HG03354 (cell line): ENCODE measurements around the gene COL6A6.
A peak's percentile ranks its signal among the peaks of the same experiment; 100 is the strongest.
"Not testable (repeated sequence)": the region's sequence is repeated elsewhere in the genome, so short reads cannot be mapped to it uniquely, and the experiment has no call there.

Source experiments
- ATAC-seq: cut with Tn5 transposase; IDR thresholded peaks from one replicate; pipeline ENCODE4 v1.9.1; 2021; ENCODE audit warnings: mild to moderate bottlenecking; ENCODE audit not compliant: unreplicated experiment, poor library complexity, severe bottlenecking

The COL6A6 gene

DNA sequence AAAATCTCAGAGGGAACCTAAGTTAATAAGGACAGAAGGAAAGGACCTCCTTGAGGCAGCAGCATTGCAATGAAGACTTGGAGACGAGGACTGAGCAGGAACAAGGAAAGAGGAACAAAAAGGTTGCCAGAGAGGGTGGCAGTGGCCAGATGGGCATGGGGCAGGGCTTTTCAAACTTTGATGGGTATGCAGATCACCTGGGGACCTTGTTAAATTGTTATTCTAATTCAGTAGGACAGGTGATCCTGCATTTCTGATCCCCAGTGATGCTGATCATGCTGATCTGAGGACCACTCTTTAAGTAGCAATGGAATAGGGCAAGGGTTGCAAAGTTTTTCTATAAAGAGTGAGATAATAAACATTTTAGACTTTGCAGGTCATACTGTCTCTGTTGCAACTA is 11.1 kb downstream of the COL6A6 start:
- no peak for ATAC-seq

DNA sequence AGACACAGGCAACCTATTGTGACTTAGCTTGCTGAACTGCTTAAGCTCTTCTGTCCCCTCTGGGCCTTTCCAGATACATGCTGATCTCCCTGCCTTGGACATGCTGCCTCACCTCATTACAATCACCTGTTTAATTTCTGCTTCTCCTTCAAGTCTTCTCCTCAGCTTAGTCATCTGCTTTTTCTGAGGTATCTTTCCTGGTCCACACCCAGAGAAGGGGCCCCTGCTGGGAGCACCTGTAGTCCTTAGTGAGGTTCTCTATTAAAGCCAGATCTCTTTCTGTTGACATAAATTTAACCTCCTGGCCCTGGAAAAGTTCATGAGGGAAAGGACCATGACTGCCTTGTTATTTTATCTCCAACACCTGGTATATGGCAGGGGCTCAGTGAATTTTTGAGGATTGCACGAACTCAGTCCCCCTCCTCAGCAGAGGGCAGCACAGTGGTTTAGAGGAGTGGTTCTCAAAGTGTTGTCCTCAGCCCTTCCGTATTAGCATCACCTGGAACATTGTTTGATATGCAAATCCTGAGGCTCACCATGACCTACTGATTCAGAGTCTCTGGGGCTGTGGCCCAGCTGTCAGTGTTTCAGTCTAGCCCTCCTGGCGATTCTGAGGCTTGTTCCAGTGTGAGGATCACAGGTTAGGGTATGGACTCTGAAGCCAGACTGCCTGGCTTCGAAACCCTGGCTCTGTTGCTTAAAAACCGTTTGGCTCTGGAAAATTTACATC is 12.7 kb downstream of the COL6A6 start:
- ATAC-seq = no peak

DNA sequence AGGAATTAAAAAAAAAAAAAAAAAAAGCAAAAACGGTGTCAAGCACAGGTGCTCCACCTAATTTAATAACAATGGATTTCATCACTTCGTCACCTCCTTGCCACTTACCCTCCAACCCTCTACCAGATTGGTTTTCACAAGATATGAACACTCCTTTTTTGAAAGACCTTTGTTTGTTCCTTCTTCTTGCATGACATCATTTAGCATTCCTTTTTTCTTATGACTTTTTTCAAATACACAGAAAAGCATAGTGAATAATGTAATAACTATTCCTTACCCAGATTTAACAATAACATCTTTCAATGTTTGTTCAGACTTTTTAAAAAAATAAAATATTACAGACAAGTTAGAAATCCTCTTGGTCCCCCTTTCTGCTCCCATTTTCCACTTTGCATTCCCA is 16.3 kb downstream of the COL6A6 start:
- no peak for ATAC-seq

DNA sequence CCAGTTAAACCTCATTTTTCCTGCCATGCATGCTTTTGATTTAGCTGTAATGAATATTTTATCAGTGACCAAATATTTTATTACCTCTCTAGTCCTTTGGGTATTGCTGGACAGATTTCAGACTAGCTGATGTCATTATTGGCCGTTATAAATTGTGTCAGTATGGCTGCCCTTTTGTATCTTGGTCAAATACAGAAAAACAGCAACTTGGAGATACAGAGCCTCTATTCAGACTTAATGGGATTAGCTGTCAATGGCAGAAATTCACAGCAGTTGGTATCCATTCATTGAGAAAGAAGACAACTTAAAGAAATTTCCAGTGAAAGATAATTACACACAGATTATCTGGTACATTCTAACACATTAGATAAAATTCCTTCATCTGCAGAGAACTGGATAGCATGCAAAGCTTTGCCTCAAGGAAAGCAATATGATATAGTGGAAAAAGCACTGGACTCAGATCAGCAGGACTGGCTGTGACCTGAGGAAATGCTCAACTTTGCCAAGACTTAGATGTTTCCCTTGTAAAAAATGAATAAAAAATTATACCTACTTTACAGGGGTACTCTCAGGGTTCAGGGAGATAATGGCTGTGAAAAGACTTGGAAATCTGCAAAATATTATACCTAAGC is 20.8 kb downstream of the COL6A6 start:
- ATAC-seq = no peak

DNA sequence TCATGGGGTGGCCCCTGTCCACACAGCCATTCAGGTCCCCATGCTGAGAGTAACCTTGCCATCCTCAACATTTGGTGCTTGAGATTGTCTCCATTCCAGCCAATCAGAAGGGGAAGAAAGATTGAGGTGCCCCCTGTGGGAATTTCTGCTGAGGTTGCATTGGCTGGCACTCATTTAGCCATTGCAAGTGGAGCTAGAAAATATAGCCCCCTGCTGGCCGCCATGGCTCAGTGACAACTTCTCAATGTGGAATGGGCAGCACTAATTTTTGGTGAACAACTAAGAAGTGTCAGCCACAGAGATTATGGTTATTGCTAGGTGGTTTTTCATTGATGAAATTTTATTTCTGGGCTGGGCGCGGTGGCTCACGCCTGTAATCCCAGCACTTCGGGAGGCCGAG is 22.0 kb downstream of the COL6A6 start:
- ATAC-seq = peak; percentile 80

DNA sequence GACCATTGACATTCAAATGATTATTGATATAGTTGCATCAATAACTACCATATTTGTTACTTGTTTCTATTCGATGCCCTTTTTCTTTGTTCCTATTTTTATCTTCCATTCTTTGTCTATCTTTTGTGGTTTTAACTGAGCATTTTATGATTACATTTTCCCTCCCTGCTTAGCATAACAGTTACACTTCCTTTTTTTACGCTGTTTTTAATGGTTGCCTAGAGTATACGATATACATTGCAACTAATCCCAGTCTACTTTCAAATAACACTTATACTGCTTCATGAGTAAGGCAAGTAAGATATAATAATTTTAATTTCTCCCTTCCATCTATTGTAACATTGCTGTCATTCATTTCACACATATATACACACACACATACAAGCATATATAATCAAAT is 26.3 kb downstream of the COL6A6 start:
- no peak for ATAC-seq

GRCh38 chr3:130546920-130547679 is 30.1 kb downstream of the COL6A6 start:
- ATAC-seq = no peak

- ATAC-seq = not testable (repeated sequence)
Measured at GRCh38 chr3:130547680-130548065, 30.7 kb downstream of the COL6A6 start.

- ATAC-seq = no peak
Measured at GRCh38 chr3:130548356-130548755, 31.4 kb downstream of the COL6A6 start.

DNA sequence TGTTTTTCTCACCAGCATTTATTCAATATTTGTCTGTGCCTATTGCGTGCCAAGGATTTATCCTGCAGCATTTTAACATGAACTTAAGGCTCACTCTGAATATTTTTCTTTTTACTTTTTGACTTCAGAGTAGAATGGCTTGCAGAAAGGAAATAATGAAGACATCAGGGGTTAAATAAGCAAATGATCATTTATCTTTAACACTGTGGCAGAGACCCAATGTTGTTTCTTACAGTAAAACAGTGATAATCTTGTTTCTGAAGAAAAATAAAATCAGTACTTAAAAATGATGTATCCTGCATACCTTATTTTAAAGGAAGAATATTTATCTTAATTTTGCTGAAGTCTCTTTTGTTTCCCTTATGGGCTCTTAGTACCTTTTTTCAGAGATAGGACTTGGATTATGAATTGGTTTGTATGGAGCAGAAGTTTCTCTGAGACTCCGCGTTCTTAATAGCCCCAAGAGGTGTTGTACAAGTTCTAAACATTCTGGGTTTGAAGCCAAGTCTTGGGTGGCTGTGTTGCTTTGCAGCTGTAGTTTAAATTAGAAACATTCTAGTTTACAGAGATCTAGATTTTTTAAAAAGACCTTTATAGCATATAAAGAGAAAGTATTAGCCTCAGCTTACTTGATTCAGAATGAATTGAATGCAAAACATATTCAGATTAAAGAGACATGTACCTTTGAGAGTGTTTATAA is 40.5 kb downstream of the COL6A6 start:
- no peak for ATAC-seq

- ATAC-seq = no peak
Measured at GRCh38 chr3:130558366-130558765, 41.4 kb downstream of the COL6A6 start.

DNA sequence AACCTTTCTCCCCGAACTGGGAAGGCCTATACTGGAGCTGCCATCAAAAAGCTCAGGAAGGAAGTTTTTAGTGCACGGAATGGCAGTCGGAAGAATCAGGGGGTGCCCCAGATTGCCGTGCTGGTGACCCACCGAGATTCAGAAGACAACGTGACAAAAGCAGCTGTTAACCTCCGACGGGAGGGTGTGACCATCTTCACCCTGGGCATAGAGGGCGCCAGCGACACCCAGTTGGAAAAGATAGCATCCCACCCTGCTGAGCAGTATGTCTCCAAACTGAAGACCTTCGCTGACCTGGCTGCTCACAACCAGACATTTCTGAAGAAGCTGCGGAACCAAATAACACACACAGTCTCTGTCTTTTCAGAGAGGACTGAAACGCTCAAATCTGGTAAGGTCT is 48.2 kb downstream of the COL6A6 start:
- no peak for ATAC-seq
